ENCODE measurements around the gene MCM7. TPM values are rescaled to one million over a fixed set of nuclear protein-coding genes. Genes with fewer than 3 reads are reported as not detected.
A peak's percentile ranks its signal among the peaks of the same experiment; 100 is the strongest.

Gene MCM7
- total and polyA plus RNA-seq, 10 of the 15 experiments (the other 5 are each of a cell fraction or from before 2014, with no cell fraction given), result 183 to 383 (median 244) TPM

- TF ChIP-seq PKNOX1 (IDR thresholded peaks at IDR 0.05), result no peak
- TF ChIP-seq HDAC6 (IDR thresholded peaks at IDR 0.05; ENCODE audit: unreplicated experiment), result no peak
- TF ChIP-seq CTCF (IDR thresholded peaks at IDR 0.05 in 2 of 3, conservative IDR thresholded peaks at IDR 0.05 in 1 of 3; ENCODE audit: control insufficient read depth in 2 of 3, extremely low read depth in 1 of 3, insufficient read depth in 1 of 3, low read depth in 3 of 3, low read length in 3 of 3), result peak; percentile 20 to 46 (median 26); a peak in 4 of 6 replicates
Observed at GRCh38 chr7:100053215-100053614, 48.0 kb downstream of the MCM7 start (continued).

- RAD21 ChIA-PET (ENCODE audit: unreplicated experiment), result interaction anchor here (0.6 to 1.3 kb wide), 4 partner anchors 31 to 132 kb away, joined by 3 to 4 read pairs (median 4); partner anchors contain the start of gene TRIM4
- Histone ChIP-seq H3K4me3 (no peak overlapping the region), H3K9ac (ENCODE audit: control insufficient read depth, insufficient read depth, low read length) (no peak overlapping the region), H2AFZ (ENCODE audit: control insufficient read depth, low read depth, low read length) (no peak overlapping the region), H3K4me2 (ENCODE audit: control insufficient read depth, insufficient read depth) (no peak overlapping the region), H3K27ac (ENCODE audit: control insufficient read depth, insufficient read depth) (no peak overlapping the region), H3K36me3 (ENCODE audit: control insufficient read depth in 2 of 2, insufficient read depth in 2 of 2, low read length in 1 of 2) (no peaks in the 10 kb centered on the region), H3K27me3 (replicated peaks in 1 of 2; ENCODE audit: control insufficient read depth in 2 of 2, insufficient read depth in 2 of 2, low read length in 1 of 2) (no peaks in the 10 kb centered on the region), H3K9me3 (replicated peaks; ENCODE audit: control insufficient read depth, insufficient read depth, low read length) (no peaks in the 10 kb centered on the region), H4K20me1 (ENCODE audit: control insufficient read depth, insufficient read depth) (no peaks in the 10 kb centered on the region), H3K4me1 (ENCODE audit: control insufficient read depth, insufficient read depth, low read length) (peaks cover 7% of the 10 kb centered on the region), H3K79me2 (ENCODE audit: control insufficient read depth, insufficient read depth, low read length) (peaks cover 3% of the 10 kb centered on the region; the same call in 1 of the 2 replicates)
- in situ Hi-C loops (cut with MboI) (no loop called here), intact Hi-C loops (cut with micrococcal nuclease; ENCODE audit: unreplicated experiment) (no loop called here)
- CTCF ChIA-PET, result interaction anchor here (0.7 to 3.3 kb wide), 10 partner anchors 10 to 143 kb away, joined by 3 to 39 read pairs (median 4); partner anchors contain the start of gene ZKSCAN1
- WGBS (ENCODE audit: insufficient coverage, insufficient replicate concordance, low lambda C conversion rate, missing lambda C conversion rate), result 95% methylated on average over 3 of the region's 3 CpGs
- TSS peak; percentile 40 for BruUV-seq (replicated peaks)
- DNase-seq (ENCODE audit: low read depth, low spot score), result no peak
- POLR2A ChIA-PET, result no interaction called here
- TF ChIP-seq ZNF24 (IDR thresholded peaks at IDR 0.05), result no peak
- no peak for TF ChIP-seq REST (IDR thresholded peaks at IDR 0.05; ENCODE audit: low read depth, low read length)
- TF ChIP-seq MYB (IDR thresholded peaks at IDR 0.05; ENCODE audit: borderline replicate concordance, low read depth, low read length), result no peak
- no peak for TF ChIP-seq NR2C1 (IDR thresholded peaks at IDR 0.05)
- TF ChIP-seq POLR2A (IDR thresholded peaks at IDR 0.05; ENCODE audit: low read depth, low read length), result no peak
- TF ChIP-seq RUNX3 (IDR thresholded peaks at IDR 0.05; ENCODE audit: low read length), result no peak
- no peak for TF ChIP-seq NBN (IDR thresholded peaks at IDR 0.05)
- TF ChIP-seq POU2F2 (IDR thresholded peaks at IDR 0.05; ENCODE audit: borderline replicate concordance, low read depth, low read length), result no peak
- TF ChIP-seq SREBF2 (IDR thresholded peaks at IDR 0.05; ENCODE audit: low read length), result no peak
- no peak for TF ChIP-seq EGR1 (IDR thresholded peaks at IDR 0.05; ENCODE audit: borderline replicate concordance in 1 of 2, low read depth in 2 of 2, low read length in 2 of 2)
- FAIRE-seq, result no peak
- SMC1A ChIA-PET (ENCODE audit: uncharacterized antibody, unreplicated experiment), result interaction anchor here (1.3 to 1.6 kb wide), 2 partner anchors 29 to 56 kb away, joined by 3 to 8 read pairs; partner anchors contain the start of gene ZNF3
- no peak for ATAC-seq
Observed at GRCh38 chr7:100051611-100052010, 49.6 kb downstream of the MCM7 start.
